Mesendoderm (in vitro differentiated cells): ENCODE results near the gene PRSS1.
A peak's percentile ranks its signal among the peaks of the same experiment; 100 is the strongest.

Experiments used
- DNase-seq: peaks from one replicate; pipeline ENCODE4 v3.0.0; 2013
- H2AK5ac ChIP-seq: 2 replicates; pipeline ENCODE4 v1.6.1; 2013; ENCODE audit warnings: low read length, inconsistent platforms
- H2BK120ac ChIP-seq: 2 replicates; pipeline ENCODE4 v1.6.1; 2013; ENCODE audit warnings: low read depth, mild to moderate bottlenecking, low read length, moderate library complexity, mixed read lengths
- H2BK15ac ChIP-seq: replicated peaks from 2 replicates; pipeline ENCODE4 v1.6.1; 2013; ENCODE audit warnings: low read depth, mild to moderate bottlenecking, moderate library complexity
- H2BK5ac ChIP-seq: 2 replicates; pipeline ENCODE4 v1.6.1; 2013; ENCODE audit warnings: low read length, inconsistent platforms
- H3K18ac ChIP-seq: 2 replicates; pipeline ENCODE4 v1.6.1; 2013; ENCODE audit warnings: mild to moderate bottlenecking, low read length, mixed read lengths
- H3K23ac ChIP-seq: one replicate; pipeline ENCODE4 v1.6.1; 2013; ENCODE audit warnings: low read length
- H3K27ac ChIP-seq: 2 replicates; pipeline ENCODE4 v1.5.1; 2013; ENCODE audit warnings: low read depth, mild to moderate bottlenecking, inconsistent platforms, low read length, moderate library complexity
- H3K27me3 ChIP-seq: 2 replicates; pipeline ENCODE4 v1.6.1; 2013; ENCODE audit warnings: low read length, control low read depth, mild to moderate bottlenecking, inconsistent platforms; ENCODE audit not compliant: insufficient read depth, poor library complexity
- H3K36me3 ChIP-seq: 2 replicates; pipeline ENCODE4 v1.6.1; 2013; ENCODE audit warnings: low read length, inconsistent platforms; ENCODE audit not compliant: control insufficient read depth, insufficient read depth
- H3K4ac ChIP-seq: one replicate; pipeline ENCODE4 v1.6.1; 2013; ENCODE audit warnings: low read depth, mild to moderate bottlenecking, low read length, moderate library complexity
- H3K4me1 ChIP-seq: 2 replicates; pipeline ENCODE4 v1.6.1; 2013; ENCODE audit warnings: low read depth, low read length, inconsistent platforms; ENCODE audit not compliant: control insufficient read depth
- H3K4me2 ChIP-seq: 2 replicates; pipeline ENCODE4 v1.6.1; 2013; ENCODE audit warnings: low read length
- H3K4me3 ChIP-seq: 2 replicates; pipeline ENCODE4 v1.5.1; 2013; ENCODE audit warnings: mild to moderate bottlenecking, low read length
- H3K56ac ChIP-seq: one replicate; pipeline ENCODE4 v1.6.1; 2013; ENCODE audit warnings: low read length
- H3K79me1 ChIP-seq: 2 replicates; pipeline ENCODE4 v1.6.1; 2013; ENCODE audit warnings: low read length, inconsistent platforms
- H3K79me2 ChIP-seq: 2 replicates; pipeline ENCODE4 v1.6.1; 2013; ENCODE audit warnings: mild to moderate bottlenecking, low read length; ENCODE audit not compliant: control insufficient read depth, insufficient read depth
- H3K9ac ChIP-seq: 2 replicates; pipeline ENCODE4 v1.6.1; 2013; ENCODE audit warnings: low read length, inconsistent platforms
- H4K5ac ChIP-seq: one replicate; pipeline ENCODE4 v1.6.1; 2013; ENCODE audit warnings: low read length
- H4K8ac ChIP-seq: one replicate; pipeline ENCODE4 v1.6.1; 2013; ENCODE audit warnings: low read depth, mild to moderate bottlenecking, control low read depth, low read length, moderate library complexity
- WGBS: extraction: QIAGEN DNeasy Blood & Tissue Kit; methylation state at CpG from one replicate; pipeline ENCODE4 v1.1.7; 2013; ENCODE audit warnings: low lambda C conversion rate, missing lambda C conversion rate; ENCODE audit not compliant: insufficient coverage; ENCODE audit errors: extremely low coverage; 5-methylcytosine and 5-hydroxymethylcytosine counted together

The PRSS1 gene

GRCh38 chr7:142796501-142797390 lies 47.5 kb downstream of the PRSS1 start:
- H3K9ac ChIP-seq, result peak overlapping the region; percentile 68
- no peak overlapping the region for H2BK5ac ChIP-seq
- WGBS, result no CpG with 5 or more reads among the region's 74 CpGs
- no peak overlapping the region for H4K8ac ChIP-seq
- no peak overlapping the region for H3K27ac ChIP-seq
- peaks cover 4% of the 10 kb centered on the region for H3K4me1 ChIP-seq
- no peak overlapping the region for H4K5ac ChIP-seq
- no peaks in the 10 kb centered on the region for H3K36me3 ChIP-seq
- no peak overlapping the region for H2BK15ac ChIP-seq
- H3K18ac ChIP-seq, result peak overlapping the region; percentile 46
- H3K23ac ChIP-seq, result no peak overlapping the region
- H3K4me3 ChIP-seq, result peak overlapping the region; percentile 47
- no peak overlapping the region for H3K4ac ChIP-seq
- no peak overlapping the region for H2AK5ac ChIP-seq
- H3K27me3 ChIP-seq, result no peaks in the 10 kb centered on the region
- peak overlapping the region; percentile 68 for H3K56ac ChIP-seq
- H3K4me2 ChIP-seq, result peak overlapping the region; percentile 91
- H3K79me2 ChIP-seq, result no peaks in the 10 kb centered on the region
- peak; percentile 35 for DNase-seq
- H3K79me1 ChIP-seq, result no peaks in the 10 kb centered on the region
- H2BK120ac ChIP-seq, result no peak overlapping the region

- no CpG with 5 or more reads among the region's 33 CpGs for WGBS
- no peak overlapping the region for H2BK120ac ChIP-seq
- no peak overlapping the region for H2BK15ac ChIP-seq
- H3K79me1 ChIP-seq, result no peaks in the 10 kb centered on the region
- peak overlapping the region; percentile 47 for H3K4me3 ChIP-seq
- H3K27ac ChIP-seq, result no peak overlapping the region
- no peak overlapping the region for H4K5ac ChIP-seq
- H3K27me3 ChIP-seq, result no peaks in the 10 kb centered on the region
- H3K4ac ChIP-seq, result no peak overlapping the region
- no peaks in the 10 kb centered on the region for H3K36me3 ChIP-seq
- H3K4me1 ChIP-seq, result peaks cover 4% of the 10 kb centered on the region
- H3K79me2 ChIP-seq, result no peaks in the 10 kb centered on the region
- H3K4me2 ChIP-seq, result peak overlapping the region; percentile 91
- H2BK5ac ChIP-seq, result no peak overlapping the region
- no peak overlapping the region for H3K18ac ChIP-seq
- H4K8ac ChIP-seq, result no peak overlapping the region
- H3K23ac ChIP-seq, result peak overlapping the region; percentile 98
- DNase-seq, result peak; percentile 32
- no peak overlapping the region for H2AK5ac ChIP-seq
- H3K9ac ChIP-seq, result peak overlapping the region; percentile 68
- H3K56ac ChIP-seq, result peak overlapping the region; percentile 68
Measured at GRCh38 chr7:142797391-142798377, 48.4 kb downstream of the PRSS1 start.

GRCh38 chr7:142798451-142799436 lies 49.5 kb downstream of the PRSS1 start:
- Histone ChIP-seq H2BK5ac (no peak overlapping the region), H3K27ac (no peak overlapping the region), H2BK15ac (no peak overlapping the region), H4K8ac (no peak overlapping the region), H3K23ac (no peak overlapping the region), H2AK5ac (peak overlapping the region; percentile 72), H4K5ac (no peak overlapping the region), H3K18ac (no peak overlapping the region), H3K79me2 (no peaks in the 10 kb centered on the region), H3K79me1 (no peaks in the 10 kb centered on the region), H3K27me3 (no peaks in the 10 kb centered on the region), H3K56ac (no peak overlapping the region), H3K9ac (no peak overlapping the region), H3K4me1 (peaks cover 4% of the 10 kb centered on the region), H2BK120ac (no peak overlapping the region), H3K36me3 (no peaks in the 10 kb centered on the region), H3K4ac (no peak overlapping the region), H3K4me2 (no peak overlapping the region), H3K4me3 (no peak overlapping the region)
- no peak for DNase-seq
- no CpG with 5 or more reads among the region's 11 CpGs for WGBS

- Histone ChIP-seq H3K4me3 (no peak overlapping the region), H3K9ac (no peak overlapping the region), H2BK15ac (no peak overlapping the region), H3K4me2 (no peak overlapping the region), H2BK5ac (no peak overlapping the region), H4K5ac (no peak overlapping the region), H2BK120ac (no peak overlapping the region), H3K4me1 (peaks cover 4% of the 10 kb centered on the region), H3K36me3 (no peaks in the 10 kb centered on the region), H3K23ac (no peak overlapping the region), H3K79me1 (no peaks in the 10 kb centered on the region), H3K18ac (no peak overlapping the region), H3K27me3 (no peaks in the 10 kb centered on the region), H2AK5ac (no peak overlapping the region), H4K8ac (no peak overlapping the region), H3K4ac (no peak overlapping the region), H3K79me2 (no peaks in the 10 kb centered on the region), H3K56ac (no peak overlapping the region), H3K27ac (no peak overlapping the region)
- WGBS, result no CpG with 5 or more reads among the region's 3 CpGs
- no peak for DNase-seq
Measured at GRCh38 chr7:142799437-142799835, 50.2 kb downstream of the PRSS1 start.

GRCh38 chr7:142800088-142800487 lies 50.8 kb downstream of the PRSS1 start:
- H3K4me3 ChIP-seq, result no peak overlapping the region
- peaks cover 4% of the 10 kb centered on the region for H3K4me1 ChIP-seq

More at GRCh38 chr7:142800088-142800487, 50.8 kb downstream of the PRSS1 start:
- H2AK5ac ChIP-seq, result no peak overlapping the region
- H4K8ac ChIP-seq, result no peak overlapping the region
- H3K56ac ChIP-seq, result no peak overlapping the region
- no peak overlapping the region for H3K27ac ChIP-seq
- no peak overlapping the region for H4K5ac ChIP-seq
- no peak overlapping the region for H2BK5ac ChIP-seq
- no peak overlapping the region for H3K18ac ChIP-seq
- no peak overlapping the region for H2BK120ac ChIP-seq
- DNase-seq, result no peak
- H3K79me2 ChIP-seq, result no peaks in the 10 kb centered on the region
- H3K36me3 ChIP-seq, result no peaks in the 10 kb centered on the region
- no peak overlapping the region for H3K4me2 ChIP-seq
- H2BK15ac ChIP-seq, result no peak overlapping the region
- H3K4ac ChIP-seq, result no peak overlapping the region
- H3K23ac ChIP-seq, result no peak overlapping the region
- WGBS, result no CpG with 5 or more reads among the region's 1 CpG
- no peaks in the 10 kb centered on the region for H3K27me3 ChIP-seq
- H3K79me1 ChIP-seq, result no peaks in the 10 kb centered on the region
- no peak overlapping the region for H3K9ac ChIP-seq
